OCI-LY7 (cell line): Measurements from ENCODE around the gene CFAP74. TPM values are rescaled to one million over a fixed set of nuclear protein-coding genes. Genes with fewer than 3 reads are reported as not detected.

Experiments
- BruUV-seq: library from RNA; stranded (reverse); fragments of 400-500 nt; replicated peaks from 2 replicates; lab custom pipeline; 2021; lab: Mats Ljungman, UMichigan
- CTCF ChIA-PET: fragments of 300-600 bp; sonication (Branson Sonifier 250); formaldehyde crosslinking; loops from one replicate; lab custom pipeline; 2022; ENCODE audit warnings: antibody characterized with exemption; ENCODE audit not compliant: unreplicated experiment; lab: Charles Lee
- POLR2A ChIA-PET: fragments of 300-600 bp; sonication (Branson Sonifier 250); formaldehyde crosslinking; loops from one replicate; lab custom pipeline; 2022; ENCODE audit warnings: antibody characterized with exemption; lab: Charles Lee
- DNase-seq: peaks from one replicate; pipeline ENCODE4 v3.0.0-alpha.2; 2015; ENCODE audit warnings: low spot score
- H2AFZ ChIP-seq: fragments of 200-600 bp; sonication (generic), shearing (Covaris generic); 2 replicates; pipeline ENCODE4 v1.6.1; 2014; ENCODE audit warnings: mild to moderate bottlenecking, antibody characterized with exemption, low read length, moderate library complexity
- H3K27ac ChIP-seq: fragments of 200-600 bp; sonication (generic); 2 replicates; pipeline ENCODE4 v1.5.1; 2014; ENCODE audit warnings: mixed run types, low read depth, mild to moderate bottlenecking, moderate library complexity, low read length, inconsistent platforms; ENCODE audit not compliant: poor library complexity, severe bottlenecking
- H3K36me3 ChIP-seq: fragments of 200-600 bp; sonication (generic); 2 replicates; pipeline ENCODE4 v1.6.1; 2014; ENCODE audit warnings: mild to moderate bottlenecking, antibody characterized with exemption, low read length, moderate library complexity, mixed read lengths; ENCODE audit not compliant: insufficient read depth
- H3K4me1 ChIP-seq: fragments of 200-600 bp; sonication (generic); 2 replicates; pipeline ENCODE4 v1.5.1; 2014; ENCODE audit warnings: mild to moderate bottlenecking, low read length; ENCODE audit not compliant: insufficient read depth, poor library complexity, severe bottlenecking
- H3K4me2 ChIP-seq: fragments of 200-600 bp; sonication (generic); 2 replicates; pipeline ENCODE4 v1.6.1; 2014; ENCODE audit warnings: mild to moderate bottlenecking, low read length
- H3K4me3 ChIP-seq: fragments of 200-600 bp; sonication (generic); 2 replicates; pipeline ENCODE4 v1.5.1; 2014; ENCODE audit warnings: mild to moderate bottlenecking, low read depth, low read length; ENCODE audit not compliant: poor library complexity, severe bottlenecking
- H3K79me2 ChIP-seq: fragments of 200-600 bp; sonication (generic); 2 replicates; pipeline ENCODE4 v1.6.1; 2016; ENCODE audit warnings: low read depth, mild to moderate bottlenecking, low read length, moderate library complexity, mixed read lengths; ENCODE audit not compliant: insufficient read depth
- H3K9me2 ChIP-seq: fragments of 200-600 bp; sonication (generic); 2 replicates; pipeline ENCODE4 v1.6.1; 2016; ENCODE audit warnings: mild to moderate bottlenecking, low read length, mixed read lengths; ENCODE audit not compliant: insufficient read depth
- H3K9me3 ChIP-seq: fragments of 200-600 bp; sonication (generic); 2 replicates; pipeline ENCODE4 v1.6.1; 2014; ENCODE audit warnings: mild to moderate bottlenecking, mixed run types, low read length, mixed read lengths
- H4K20me1 ChIP-seq: fragments of 200-600 bp; sonication (generic); 2 replicates; pipeline ENCODE4 v1.6.1; 2014; ENCODE audit warnings: mild to moderate bottlenecking, antibody characterized with exemption, low read length, moderate library complexity, mixed read lengths; ENCODE audit not compliant: insufficient read depth
- EZH2phosphoT487 ChIP-seq: fragments of 200-600 bp; sonication (generic); IDR thresholded peaks from 2 replicates; pipeline ENCODE4 v1.6.1; 2018; ENCODE audit warnings: low read depth, borderline replicate concordance, mild to moderate bottlenecking, mixed run types, antibody characterized with exemption, low read length, moderate library complexity, mixed read lengths
- intact Hi-C: fragments of 100-400 bp; cut with micrococcal nuclease; formaldehyde crosslinking; loops from one replicate; pipeline ENCODE4 v1.10.0; 2022; ENCODE audit not compliant: unreplicated experiment
- total RNA-seq, 2 experiments: library from RNA; depleted of rRNA in 1 of 2; stranded (reverse); fragments of >200 nt in 1 of 2; shearing (Covaris generic) in 1 of 2; gene quantifications; 2 replicates each; pipeline ENCODE4 v1.2.3, GENCODE V29; 2014 to 2022
- TF ChIP-seq, protein P1 (sequence below): fragments of 200-600 bp; sonication (generic); conservative IDR thresholded peaks from 2 replicates; pipeline ENCODE4 v1.5.1; 2014; ENCODE audit warnings: mild to moderate bottlenecking, antibody characterized with exemption, low read length, moderate library complexity, mixed read lengths

CFAP74 gene
- total RNA-seq, 2 experiments from 2014 or later, result not detected

DNA sequence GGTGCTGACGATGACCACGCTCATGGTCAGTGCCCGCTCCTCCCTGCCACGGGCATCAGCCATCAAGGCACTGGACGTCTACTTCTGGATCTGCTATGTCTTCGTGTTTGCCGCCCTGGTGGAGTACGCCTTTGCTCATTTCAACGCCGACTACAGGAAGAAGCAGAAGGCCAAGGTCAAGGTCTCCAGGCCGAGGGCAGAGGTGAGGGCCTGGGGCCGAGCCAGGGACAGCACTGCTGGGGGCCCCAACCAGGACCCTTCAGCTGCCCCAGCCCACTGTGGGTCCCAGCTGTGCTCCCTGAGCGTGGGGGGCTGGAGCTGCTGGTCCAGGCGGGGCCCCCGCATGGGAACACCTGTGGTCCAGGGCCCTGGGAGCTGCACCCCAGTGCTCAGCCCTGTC, 26.0 kb upstream of the CFAP74 start:
- no peak for TF ChIP-seq EZH2phosphoT487
- TF ChIP-seq, protein P1, sequence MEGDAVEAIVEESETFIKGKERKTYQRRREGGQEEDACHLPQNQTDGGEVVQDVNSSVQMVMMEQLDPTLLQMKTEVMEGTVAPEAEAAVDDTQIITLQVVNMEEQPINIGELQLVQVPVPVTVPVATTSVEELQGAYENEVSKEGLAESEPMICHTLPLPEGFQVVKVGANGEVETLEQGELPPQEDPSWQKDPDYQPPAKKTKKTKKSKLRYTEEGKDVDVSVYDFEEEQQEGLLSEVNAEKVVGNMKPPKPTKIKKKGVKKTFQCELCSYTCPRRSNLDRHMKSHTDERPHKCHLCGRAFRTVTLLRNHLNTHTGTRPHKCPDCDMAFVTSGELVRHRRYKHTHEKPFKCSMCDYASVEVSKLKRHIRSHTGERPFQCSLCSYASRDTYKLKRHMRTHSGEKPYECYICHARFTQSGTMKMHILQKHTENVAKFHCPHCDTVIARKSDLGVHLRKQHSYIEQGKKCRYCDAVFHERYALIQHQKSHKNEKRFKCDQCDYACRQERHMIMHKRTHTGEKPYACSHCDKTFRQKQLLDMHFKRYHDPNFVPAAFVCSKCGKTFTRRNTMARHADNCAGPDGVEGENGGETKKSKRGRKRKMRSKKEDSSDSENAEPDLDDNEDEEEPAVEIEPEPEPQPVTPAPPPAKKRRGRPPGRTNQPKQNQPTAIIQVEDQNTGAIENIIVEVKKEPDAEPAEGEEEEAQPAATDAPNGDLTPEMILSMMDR, result no peak
- H3K9me3 ChIP-seq, result no peaks in the 10 kb centered on the region
- H3K4me1 ChIP-seq, result peaks cover 9% of the 10 kb centered on the region
- H4K20me1 ChIP-seq, result no peaks in the 10 kb centered on the region; the same call in 1 of the 2 replicates
- no peaks in the 10 kb centered on the region for H3K79me2 ChIP-seq
- POLR2A ChIA-PET, result no interaction called here
- H3K27ac ChIP-seq, result no peak overlapping the region
- CTCF ChIA-PET, result no interaction called here
- no peaks in the 10 kb centered on the region for H3K9me2 ChIP-seq
- no peak overlapping the region for H3K4me2 ChIP-seq
- no peak overlapping the region for H2AFZ ChIP-seq
- no TSS peak for BruUV-seq
- H3K36me3 ChIP-seq, result no peaks in the 10 kb centered on the region
- intact Hi-C loops, result no loop called here
- no peak for DNase-seq
- no peak overlapping the region for H3K4me3 ChIP-seq

DNA sequence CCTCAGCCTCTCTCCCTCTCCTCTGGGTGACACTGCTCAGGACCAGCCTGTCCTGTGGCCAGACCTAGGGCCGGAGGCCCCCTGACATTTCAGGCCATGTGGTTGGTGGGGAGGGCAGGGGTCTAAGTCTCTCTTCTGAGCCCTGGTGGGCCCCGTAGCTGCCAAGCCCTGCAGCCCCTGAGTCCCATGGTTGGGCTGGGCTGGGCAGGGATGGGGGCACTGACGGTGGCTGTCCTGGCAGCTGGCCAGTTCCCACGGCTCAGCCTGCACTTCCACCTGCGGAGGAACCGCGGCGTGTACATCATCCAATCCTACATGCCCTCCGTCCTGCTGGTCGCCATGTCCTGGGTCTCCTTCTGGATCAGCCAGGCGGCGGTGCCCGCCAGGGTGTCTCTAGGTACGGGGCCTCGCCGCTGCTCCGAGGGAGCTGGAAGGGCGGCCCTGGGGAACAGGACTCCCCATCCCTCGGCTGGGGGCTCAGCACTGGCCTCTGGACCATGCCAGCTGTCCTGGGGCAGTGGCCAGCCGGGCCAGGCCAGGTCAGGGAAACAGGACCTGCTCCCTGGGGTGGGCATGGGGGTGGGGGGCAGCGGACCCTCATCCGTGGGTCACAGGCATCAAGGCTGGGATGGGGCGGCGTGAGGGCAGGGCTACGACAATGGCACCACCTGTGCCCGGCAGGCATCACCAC, 25.4 kb upstream of the CFAP74 start:
- TF ChIP-seq EZH2phosphoT487, result no peak
- TF ChIP-seq, protein P1, result no peak
- H3K27ac ChIP-seq, result no peak overlapping the region
- no peak overlapping the region for H2AFZ ChIP-seq
- CTCF ChIA-PET, result no interaction called here
- intact Hi-C loops, result no loop called here
- H3K9me2 ChIP-seq, result no peaks in the 10 kb centered on the region
- H3K4me2 ChIP-seq, result peak overlapping the region; percentile 35; the same call in 1 of the 2 replicates
- H4K20me1 ChIP-seq, result no peaks in the 10 kb centered on the region; the same call in 1 of the 2 replicates
- no peak overlapping the region for H3K4me3 ChIP-seq
- no peaks in the 10 kb centered on the region for H3K9me3 ChIP-seq
- POLR2A ChIA-PET, result no interaction called here
- peaks cover 9% of the 10 kb centered on the region for H3K4me1 ChIP-seq
- no peaks in the 10 kb centered on the region for H3K36me3 ChIP-seq
- BruUV-seq, result no TSS peak
- no peak for DNase-seq
- H3K79me2 ChIP-seq, result no peaks in the 10 kb centered on the region

DNA sequence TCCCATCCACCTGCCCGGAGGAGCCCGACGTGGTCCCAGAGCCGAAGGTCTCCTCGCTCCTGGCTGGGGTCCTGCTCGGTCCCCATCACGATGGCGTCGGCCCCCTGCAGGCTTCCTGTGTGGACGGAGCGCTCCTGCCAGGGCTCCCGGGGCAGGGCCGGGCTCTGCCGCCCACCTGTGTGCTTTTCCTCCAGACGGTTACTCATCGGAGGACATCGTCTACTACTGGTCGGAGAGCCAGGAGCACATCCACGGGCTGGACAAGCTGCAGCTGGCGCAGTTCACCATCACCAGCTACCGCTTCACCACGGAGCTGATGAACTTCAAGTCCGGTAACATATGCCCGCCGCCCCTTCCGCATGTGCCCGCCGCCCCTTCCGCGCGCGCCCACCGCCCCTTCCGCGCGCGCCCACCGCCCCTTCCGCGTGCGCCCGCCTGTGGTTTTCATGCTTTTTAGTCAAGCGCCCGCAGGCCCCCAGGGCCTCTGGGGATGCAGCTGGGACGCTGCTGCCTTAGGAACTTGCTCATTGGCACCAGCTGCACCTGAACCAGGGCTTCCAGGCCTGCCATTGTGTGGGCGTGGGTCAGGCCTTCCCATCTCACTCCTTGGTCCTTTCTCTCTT, 24.5 kb upstream of the CFAP74 start:
- BruUV-seq, result no TSS peak
- Histone ChIP-seq H3K4me3 (no peak overlapping the region), H3K27ac (no peak overlapping the region), H2AFZ (no peak overlapping the region), H3K4me2 (peak overlapping the region; percentile 35; the same call in 1 of the 2 replicates), H3K9me3 (no peaks in the 10 kb centered on the region), H3K79me2 (no peaks in the 10 kb centered on the region), H4K20me1 (no peaks in the 10 kb centered on the region; the same call in 1 of the 2 replicates), H3K36me3 (no peaks in the 10 kb centered on the region), H3K4me1 (peaks cover 9% of the 10 kb centered on the region), H3K9me2 (no peaks in the 10 kb centered on the region)
- intact Hi-C loops, result no loop called here
- ChIA-PET POLR2A (interaction anchor here (0.6 to 0.7 kb wide), 2 partner anchors 74 to 76 kb away, joined by 3 to 4 read pairs; no protein-coding TSS in a partner anchor), CTCF (interaction anchor here (0.6 kb wide), 1 partner anchor 131 kb away, joined by 11 read pairs; no protein-coding TSS in a partner anchor)
- peak; percentile 47 for DNase-seq
- TF ChIP-seq, protein P1, result no peak
- TF ChIP-seq EZH2phosphoT487, result no peak
